Endothelial cell of umbilical vein (primary cell): ENCODE data around the gene TULP4. TPM values are rescaled to one million over a fixed set of nuclear protein-coding genes. Genes with fewer than 3 reads are reported as not detected.

Experiments
- BruUV-seq: library from RNA; stranded (reverse); fragments of 400-500 nt; replicated peaks from 2 replicates; lab custom pipeline; 2021; lab: Mats Ljungman, UMichigan
- CTCF ChIA-PET: fragments of 300-600, 350-600 bp; sonication (Branson Sonifier 250); formaldehyde crosslinking; loops from one replicate; lab custom pipeline; 2021; ENCODE audit warnings: antibody characterized with exemption, inconsistent platforms; lab: Charles Lee
- POLR2A ChIA-PET: fragments of 300-600, 350-600 bp; sonication (Branson Sonifier 250); formaldehyde crosslinking; loops from one replicate; lab custom pipeline; 2021; ENCODE audit warnings: antibody characterized with exemption, inconsistent platforms; lab: Charles Lee
- DNase-seq: peaks from one replicate; pipeline ENCODE4 v3.0.0-alpha.2; 2011; ENCODE audit warnings: low read depth, low spot score
- FAIRE-seq: peaks from 2 replicates; lab custom pipeline; 2011; peaks lifted over from hg19 to GRCh38; lab: Jason Lieb, UNC
- H2AFZ ChIP-seq: 2 replicates; pipeline ENCODE4 v1.6.0; 2012; ENCODE audit warnings: low read depth, low read length, control low read depth, inconsistent platforms
- H3K27ac ChIP-seq: 2 replicates; pipeline ENCODE4 v1.5.1; 2011; ENCODE audit warnings: low read depth, mild to moderate bottlenecking, control low read depth, low read length, moderate library complexity; ENCODE audit not compliant: insufficient read depth
- H3K27me3 ChIP-seq, 2 experiments: 2 replicates each; pipeline versions ENCODE4 v1.6.0 to v1.6.1; 2011; ENCODE audit warnings: low read length in 2 of 2, mixed read lengths in 1 of 2; ENCODE audit not compliant: control insufficient read depth in 2 of 2, insufficient read depth in 2 of 2
- H3K36me3 ChIP-seq, 2 experiments: 2 replicates in 1 of 2; 3 replicates in 1 of 2; pipeline ENCODE4 v1.5.1; 2011; ENCODE audit warnings: low read length in 2 of 2, mild to moderate bottlenecking in 1 of 2, moderate library complexity in 1 of 2; ENCODE audit not compliant: control insufficient read depth in 2 of 2, insufficient read depth in 2 of 2; ENCODE audit errors: extremely low read depth in 1 of 2
- H3K4me1 ChIP-seq: 3 replicates; pipeline ENCODE4 v1.5.1; 2011; ENCODE audit warnings: mild to moderate bottlenecking, low read length; ENCODE audit not compliant: control insufficient read depth, insufficient read depth; ENCODE audit errors: extremely low read depth
- H3K4me2 ChIP-seq: 2 replicates; pipeline ENCODE4 v1.6.1; 2011; ENCODE audit warnings: low read length, control low read depth, mixed read lengths; ENCODE audit not compliant: insufficient read depth
- H3K4me3 ChIP-seq, 3 experiments: fragments of 200-600 bp in 1 of 3; sonication (generic), shearing (Covaris generic) in 1 of 3; replicated peaks in 1 of 3; 2 replicates each; pipeline ENCODE4 v1.5.1; 2011 to 2016; ENCODE audit warnings: control low read depth in 3 of 3, low read length in 3 of 3, mild to moderate bottlenecking in 2 of 3, inconsistent platforms in 1 of 3, low read depth in 1 of 3, moderate library complexity in 1 of 3; ENCODE audit not compliant: insufficient read depth in 1 of 3
- H3K79me2 ChIP-seq: 2 replicates; pipeline ENCODE4 v1.6.0; 2012; ENCODE audit warnings: low read length, inconsistent platforms; ENCODE audit not compliant: control insufficient read depth, insufficient read depth
- H3K9ac ChIP-seq: replicated peaks from 2 replicates; pipeline ENCODE3; 2011; ENCODE audit warnings: low read length, control low read depth; ENCODE audit not compliant: insufficient read depth; ENCODE audit errors: extremely low read depth
- H3K9me1 ChIP-seq: replicated peaks from 3 replicates; pipeline ENCODE4 v1.6.0; 2011; ENCODE audit warnings: mild to moderate bottlenecking, low read length; ENCODE audit not compliant: control insufficient read depth, insufficient read depth; ENCODE audit errors: extremely low read depth
- H3K9me3 ChIP-seq: replicated peaks from 2 replicates; pipeline ENCODE4 v1.5.1; 2012; ENCODE audit warnings: low read length, inconsistent platforms; ENCODE audit not compliant: control insufficient read depth, insufficient read depth
- H4K20me1 ChIP-seq: replicated peaks from 2 replicates; pipeline ENCODE3; 2011; ENCODE audit warnings: mild to moderate bottlenecking, low read length; ENCODE audit not compliant: control insufficient read depth, insufficient read depth; ENCODE audit errors: extremely low read depth
- CTCF ChIP-seq, 2 donors: IDR thresholded peaks; 1 replicate in 1 of 2; 2 replicates in 1 of 2; pipeline ENCODE4 v1.5.1; 2011; ENCODE audit warnings: low read length in 2 of 2, mild to moderate bottlenecking in 2 of 2, moderate library complexity in 2 of 2, control low read depth in 1 of 2, inconsistent platforms in 1 of 2, low read depth in 1 of 2; ENCODE audit not compliant: insufficient read depth in 1 of 2; ENCODE audit errors: extremely low read depth in 1 of 2
- EZH2 ChIP-seq: IDR thresholded peaks from 2 replicates; pipeline ENCODE4 v1.6.1; 2012; ENCODE audit warnings: borderline replicate concordance, low read depth, mild to moderate bottlenecking, moderate library complexity, low read length, inconsistent platforms; ENCODE audit not compliant: severe bottlenecking
- FOS ChIP-seq: IDR thresholded peaks from 2 replicates; pipeline ENCODE4 v1.6.1; 2011; ENCODE audit warnings: mild to moderate bottlenecking, low read length, moderate library complexity, borderline replicate concordance; ENCODE audit not compliant: insufficient read depth
- GATA2 ChIP-seq: IDR thresholded peaks from 2 replicates; pipeline ENCODE4 v1.7.0; 2011; ENCODE audit warnings: low read depth, mild to moderate bottlenecking, moderate library complexity, mixed read lengths, low read length; ENCODE audit not compliant: insufficient read length, insufficient read depth
- JUN ChIP-seq: IDR thresholded peaks from 2 replicates; pipeline ENCODE4 v1.6.1; 2011; ENCODE audit warnings: borderline replicate concordance, low read depth; ENCODE audit not compliant: insufficient read length, insufficient read depth
- MAX ChIP-seq: IDR thresholded peaks from 2 replicates; pipeline ENCODE4 v1.6.1; 2011; ENCODE audit not compliant: insufficient read depth, insufficient read length
- MYC ChIP-seq: IDR thresholded peaks from one replicate; pipeline ENCODE4 v1.6.1; 2011; ENCODE audit warnings: mild to moderate bottlenecking, low read depth, low read length
- POLR2A ChIP-seq: IDR thresholded peaks from 2 replicates; pipeline ENCODE4 v1.6.1; 2012; ENCODE audit warnings: low read depth, mild to moderate bottlenecking, control low read depth, low read length
- POLR2AphosphoS5 ChIP-seq: IDR thresholded peaks from 2 replicates; pipeline ENCODE4 v1.6.1; 2012; ENCODE audit warnings: low read depth, mild to moderate bottlenecking, control low read depth, low read length, moderate library complexity; ENCODE audit not compliant: insufficient read depth
- dilution Hi-C: fragments of 300-500 bp; cut with MboI; formaldehyde crosslinking; loops from one replicate; pipeline ENCODE4 v1.15.0; 2019; ENCODE audit warnings: low sequenced_read_pairs; ENCODE audit not compliant: extremely low pct_ligation_motif_present
- intact Hi-C: fragments of 100-400 bp; cut with micrococcal nuclease; formaldehyde crosslinking; loops from one replicate; pipeline ENCODE4 v1.10.0; 2022
- polyA plus RNA-seq, 4 experiments: library from polyadenylated mRNA; depleted of rRNA in 3 of 4; stranded (reverse) in 3 of 4; unstranded in 1 of 4; fragments of >200 nt; gene quantifications; 2 replicates each; pipeline versions ENCODE4 v1.2.1 to v1.2.3, GENCODE V29; 2011 to 2012; ENCODE audit warnings: missing spikeins in 1 of 4
- total RNA-seq: library from RNA; stranded (reverse); gene quantifications from 2 replicates; pipeline ENCODE4 v1.2.3, GENCODE V29; 2021

Gene TULP4
- total and polyA plus RNA-seq, 2 donors (not counting 3 experiments of a cell fraction or from before 2014, with no cell fraction given): 10.8 to 55.1 TPM

DNA sequence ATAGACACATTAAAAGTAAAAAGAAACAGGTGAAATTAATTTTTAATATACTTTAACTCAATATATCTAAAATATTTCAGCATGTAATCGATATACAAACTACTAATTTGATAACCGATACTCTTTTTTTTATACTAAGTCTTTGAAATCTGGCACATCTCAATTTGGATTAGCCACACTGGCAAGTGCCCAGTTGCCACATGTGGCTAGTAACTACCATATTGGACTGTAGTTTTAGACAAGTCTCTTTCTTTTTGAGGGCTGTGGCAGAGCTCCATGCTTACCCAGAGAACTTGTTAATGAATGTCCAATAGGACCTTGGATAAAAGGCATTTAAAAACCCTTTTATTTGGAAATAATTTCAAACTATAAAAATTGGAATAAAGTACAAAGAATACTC is 17.8 kb downstream of the TULP4 start:
- no TSS peak for BruUV-seq
- FAIRE-seq (no peak), DNase-seq (no peak)
- ChIA-PET POLR2A (no interaction called here), CTCF (interaction anchor here (1.5 kb wide), 1 partner anchor 24 kb away, joined by 4 read pairs; no protein-coding TSS in a partner anchor)
- intact Hi-C loops (no loop called here), dilution Hi-C loops (no loop called here)
- Histone ChIP-seq H3K27ac (no peak overlapping the region), H3K9ac (no peak overlapping the region), H4K20me1 (peaks cover 5% of the 10 kb centered on the region), H3K9me3 (no peaks in the 10 kb centered on the region), H3K4me2 (no peak overlapping the region), H3K27me3 (no peaks in the 10 kb centered on the region), H3K9me1 (no peaks in the 10 kb centered on the region), H3K36me3 (peaks cover 0 to 2% of the 10 kb centered on the region in 2 experiments), H3K4me3 (no peak overlapping the region), H3K4me1 (peaks cover 8% of the 10 kb centered on the region), H2AFZ (no peak overlapping the region), H3K79me2 (peaks cover 23% of the 10 kb centered on the region)
- TF ChIP-seq MAX (no peak), POLR2AphosphoS5 (no peak), FOS (no peak), JUN (no peak), POLR2A (no peak), CTCF (IDR thresholded peaks at IDR 0.05; ENCODE audit: extremely low read depth in 1 of 2, insufficient read depth in 1 of 2, low read depth in 1 of 2, low read length in 2 of 2) (no peak), EZH2 (no peak), MYC (no peak), GATA2 (no peak)
